Raji (cell line): Measurements from ENCODE around the gene SH2D5.

Source experiments
- POLR2A ChIP-seq: IDR thresholded peaks from 2 replicates; pipeline ENCODE4 v1.6.1; 2011; ENCODE audit warnings: low read depth, low read length, control low read depth; ENCODE audit not compliant: insufficient read depth

Gene SH2D5

GRCh38 chr1:20689645-20690056 lies 42.9 kb downstream of the SH2D5 start:
- TF ChIP-seq POLR2A, result no peak

DNA sequence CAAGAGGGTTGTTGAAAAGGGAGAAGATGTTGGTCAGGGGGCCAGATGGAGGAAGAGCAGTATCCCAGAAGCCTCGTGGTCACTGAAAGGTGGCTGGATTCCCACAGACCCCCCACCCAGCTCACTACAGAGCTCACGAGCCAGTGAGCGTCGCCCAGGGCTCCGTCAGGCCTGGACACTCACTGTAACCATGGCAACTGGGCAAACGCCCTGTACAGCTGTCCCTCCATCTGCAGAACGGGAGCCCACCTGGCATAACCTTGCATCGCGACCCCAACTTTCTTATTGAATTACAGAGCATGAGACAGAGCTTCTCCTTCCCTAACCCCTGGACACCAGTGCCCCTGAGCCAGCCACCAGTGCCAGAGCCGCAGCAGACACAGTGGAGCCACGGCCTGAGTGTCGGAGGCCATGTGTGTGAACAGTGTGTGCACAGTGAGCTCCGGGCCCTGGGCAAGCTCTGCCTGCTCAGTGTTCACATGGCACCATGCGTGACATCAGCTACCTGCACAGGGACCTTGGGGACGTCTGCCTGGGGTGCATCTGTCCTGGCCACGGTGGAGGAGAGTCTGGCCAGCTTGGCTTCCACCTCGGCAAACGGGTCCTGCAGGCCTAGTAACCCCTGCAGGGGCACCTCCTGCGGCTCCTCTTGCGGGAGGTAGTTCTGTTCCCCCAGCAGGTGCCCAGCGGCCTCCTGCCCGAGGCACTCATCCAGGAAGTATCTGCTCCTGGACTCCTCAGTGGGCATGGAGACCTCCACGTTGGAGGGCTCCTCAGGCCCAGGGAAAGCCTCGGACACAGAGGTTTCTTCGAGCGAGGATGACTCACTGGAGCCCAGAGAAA lies 45.4 kb downstream of the SH2D5 start:
- no peak for TF ChIP-seq POLR2A

GRCh38 chr1:20685741-20686140 lies 46.8 kb downstream of the SH2D5 start:
- no peak for TF ChIP-seq POLR2A

GRCh38 chr1:20685099-20685662 lies 47.3 kb downstream of the SH2D5 start:
- TF ChIP-seq POLR2A, result no peak

GRCh38 chr1:20684651-20685050 lies 47.9 kb downstream of the SH2D5 start:
- no peak for TF ChIP-seq POLR2A

GRCh38 chr1:20684050-20684620 lies 48.4 kb downstream of the SH2D5 start:
- no peak for TF ChIP-seq POLR2A

GRCh38 chr1:20683614-20684013 lies 48.9 kb downstream of the SH2D5 start:
- TF ChIP-seq POLR2A, result no peak

DNA sequence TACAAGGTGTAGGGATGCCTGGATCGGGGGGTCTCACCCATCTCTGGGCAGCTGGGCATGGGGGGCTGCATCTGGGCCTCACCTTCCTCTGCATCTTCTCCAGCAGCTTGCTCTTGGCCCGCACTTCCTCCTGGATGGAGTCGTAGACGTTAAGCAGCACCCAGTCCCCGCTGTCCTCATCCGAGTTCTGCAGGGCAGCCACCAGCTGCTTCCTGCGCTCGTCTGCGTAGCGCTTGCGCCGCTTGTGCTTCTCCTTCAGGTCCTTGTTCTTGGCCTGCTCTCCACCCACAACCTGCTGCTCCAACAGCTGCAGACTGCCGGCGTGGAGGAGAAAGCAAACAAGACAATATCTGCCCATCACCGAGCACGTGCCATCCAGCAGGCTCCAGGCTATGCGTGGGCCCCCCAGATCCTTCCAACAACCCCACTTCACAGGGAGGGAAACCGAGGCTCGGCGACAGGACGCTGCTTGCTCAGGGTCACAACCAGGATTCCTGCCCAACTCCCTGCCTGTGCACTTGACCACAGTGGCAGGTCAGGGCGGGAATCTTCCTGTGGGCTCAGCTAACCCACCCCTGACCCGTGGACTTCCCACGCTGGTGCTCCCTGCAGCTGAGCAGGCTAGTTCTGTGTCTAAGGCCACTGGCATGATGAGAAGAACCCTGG lies 49.8 kb downstream of the SH2D5 start:
- TF ChIP-seq POLR2A, result no peak

- TF ChIP-seq POLR2A, result no peak
Measured at GRCh38 chr1:20681999-20682398, 50.5 kb downstream of the SH2D5 start.

- TF ChIP-seq POLR2A, result no peak
Measured at GRCh38 chr1:20680269-20680668, 52.2 kb downstream of the SH2D5 start.

GRCh38 chr1:20678599-20678998 lies 53.9 kb downstream of the SH2D5 start:
- no peak for TF ChIP-seq POLR2A

- no peak for TF ChIP-seq POLR2A
Measured at GRCh38 chr1:20672265-20672632, 60.3 kb downstream of the SH2D5 start.

- TF ChIP-seq POLR2A, result no peak
Measured at GRCh38 chr1:20670936-20671335, 61.6 kb downstream of the SH2D5 start.
